ENCODE results near the gene CABLES2. TPM values are rescaled to one million over a fixed set of nuclear protein-coding genes. Genes with fewer than 3 reads are reported as not detected.

Gene CABLES2, protein sequence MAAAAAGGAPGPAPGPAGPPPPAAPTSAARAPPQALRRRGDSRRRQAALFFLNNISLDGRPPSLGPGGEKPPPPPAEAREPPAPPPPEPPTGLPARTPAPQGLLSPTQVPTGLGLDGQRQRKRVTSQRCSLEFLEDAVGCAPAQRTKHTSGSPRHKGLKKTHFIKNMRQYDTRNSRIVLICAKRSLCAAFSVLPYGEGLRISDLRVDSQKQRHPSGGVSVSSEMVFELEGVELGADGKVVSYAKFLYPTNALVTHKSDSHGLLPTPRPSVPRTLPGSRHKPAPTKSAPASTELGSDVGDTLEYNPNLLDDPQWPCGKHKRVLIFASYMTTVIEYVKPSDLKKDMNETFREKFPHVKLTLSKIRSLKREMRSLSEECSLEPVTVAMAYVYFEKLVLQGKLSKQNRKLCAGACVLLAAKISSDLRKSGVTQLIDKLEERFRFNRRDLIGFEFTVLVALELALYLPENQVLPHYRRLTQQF
- total RNA-seq: 1.0 TPM

DNA sequence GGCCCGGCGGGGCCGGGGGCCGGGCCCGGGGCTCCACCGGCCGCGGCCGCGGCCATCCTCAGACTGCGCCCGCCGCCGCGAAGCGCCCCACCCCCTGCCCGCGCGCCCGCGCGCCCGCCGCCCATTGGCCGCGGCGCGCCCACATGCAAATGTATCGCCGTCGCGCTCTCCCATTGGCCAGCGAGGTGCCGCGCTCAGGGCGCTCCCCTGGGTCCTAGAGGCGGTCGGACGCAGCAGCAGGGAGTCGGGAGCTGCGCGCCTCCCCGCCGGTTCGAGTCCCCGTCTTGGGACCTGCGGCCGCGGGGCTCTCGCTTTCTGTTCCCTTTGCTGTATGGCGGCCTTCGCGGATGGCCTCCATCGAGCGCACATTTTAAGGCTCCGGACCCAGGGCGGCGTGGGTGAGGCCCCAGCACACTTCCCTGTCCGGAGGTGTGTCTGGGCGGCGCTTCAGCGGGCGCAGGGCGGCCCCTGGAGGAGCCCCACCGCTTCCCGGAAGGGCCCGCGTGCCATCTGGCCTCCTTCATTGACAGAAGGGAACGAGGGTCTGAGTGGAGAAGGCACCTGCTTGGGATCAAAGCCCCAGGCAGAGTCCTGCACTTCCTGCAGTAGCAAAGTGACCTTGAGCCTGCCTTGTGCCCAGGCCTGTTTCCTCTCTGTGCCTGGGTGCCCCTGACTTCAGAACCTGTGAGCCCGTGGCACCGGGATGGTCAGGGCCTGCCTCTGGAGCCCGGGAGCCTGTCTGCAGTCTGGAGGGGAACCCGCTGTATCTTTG is at the start of gene CABLES2:
Gene CABLES2, minus strand, starts transcription at position 65 of the 772 bp plus-strand sequence. Its CDS starts 9 bp downstream, at position 56.
- Histone ChIP-seq H3K9ac (ENCODE audit: low read depth in 1 of 3, low read length in 3 of 3) (peak within 1 kb of the TSS; percentile 67 to 84 (median 71)), H3K4me1 (ENCODE audit: control insufficient read depth in 3 of 3, insufficient read depth in 3 of 3, low read length in 3 of 3) (peaks cover 22 to 42% (median 28%) of the 10 kb centered on the region in 3 donors), H3K27ac (ENCODE audit: low read depth, low read length) (no peak within 1 kb of the TSS)

DNA sequence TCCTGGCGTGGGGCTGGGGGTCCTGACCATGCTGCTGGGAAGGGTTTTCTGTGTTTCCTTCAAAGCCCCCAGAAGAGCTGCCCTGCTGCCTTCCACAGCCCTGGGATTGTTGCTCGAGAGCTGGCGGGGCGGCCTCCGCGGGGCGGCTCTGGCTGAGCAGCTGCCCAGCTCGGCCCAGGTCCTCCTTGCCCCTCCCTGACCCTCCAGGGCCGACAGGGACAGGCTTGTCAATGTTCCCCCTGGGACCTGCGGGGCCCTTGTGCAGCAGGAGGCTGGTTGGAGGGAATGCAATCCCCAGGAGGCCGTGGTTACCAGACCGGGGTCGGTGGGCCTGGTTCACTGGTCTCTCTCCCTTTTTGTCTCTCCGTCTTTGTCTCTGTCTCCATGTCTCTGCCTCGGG is 48.8 kb upstream of the CABLES2 start:
- no peaks in the 10 kb centered on the region for H3K4me1 ChIP-seq (ENCODE audit: control insufficient read depth in 3 of 3, insufficient read depth in 3 of 3, low read length in 3 of 3)
- no peaks in the 10 kb centered on the region for H3K9me3 ChIP-seq (ENCODE audit: control insufficient read depth in 3 of 3, low read length in 3 of 3)
- H3K4me3 ChIP-seq (ENCODE audit: low read length in 3 of 3): no peak overlapping the region
- H3K9ac ChIP-seq (ENCODE audit: low read depth in 1 of 3, low read length in 3 of 3): no peak overlapping the region
- no peak overlapping the region for H3K27ac ChIP-seq (ENCODE audit: low read depth, low read length)
- no peaks in the 10 kb centered on the region for H3K36me3 ChIP-seq (ENCODE audit: control insufficient read depth in 3 of 3, insufficient read depth in 3 of 3, low read length in 3 of 3)
- H3K27me3 ChIP-seq (ENCODE audit: control insufficient read depth in 3 of 3, insufficient read depth in 3 of 3, low read length in 3 of 3): peaks cover 11 to 71% (median 48%) of the 10 kb centered on the region in 3 donors

More for the DNA sequence above, at the start of gene CABLES2:
- no peaks in the 10 kb centered on the region for H3K36me3 ChIP-seq (ENCODE audit: control insufficient read depth in 3 of 3, insufficient read depth in 3 of 3, low read length in 3 of 3)
- H3K4me3 ChIP-seq (ENCODE audit: low read length in 3 of 3): peak within 1 kb of the TSS; percentile 71 to 75 (median 73)
- H3K9me3 ChIP-seq (ENCODE audit: control insufficient read depth in 3 of 3, low read length in 3 of 3): no peaks in the 10 kb centered on the region
- H3K27me3 ChIP-seq (ENCODE audit: control insufficient read depth in 3 of 3, insufficient read depth in 3 of 3, low read length in 3 of 3): no peaks in the 10 kb centered on the region

DNA sequence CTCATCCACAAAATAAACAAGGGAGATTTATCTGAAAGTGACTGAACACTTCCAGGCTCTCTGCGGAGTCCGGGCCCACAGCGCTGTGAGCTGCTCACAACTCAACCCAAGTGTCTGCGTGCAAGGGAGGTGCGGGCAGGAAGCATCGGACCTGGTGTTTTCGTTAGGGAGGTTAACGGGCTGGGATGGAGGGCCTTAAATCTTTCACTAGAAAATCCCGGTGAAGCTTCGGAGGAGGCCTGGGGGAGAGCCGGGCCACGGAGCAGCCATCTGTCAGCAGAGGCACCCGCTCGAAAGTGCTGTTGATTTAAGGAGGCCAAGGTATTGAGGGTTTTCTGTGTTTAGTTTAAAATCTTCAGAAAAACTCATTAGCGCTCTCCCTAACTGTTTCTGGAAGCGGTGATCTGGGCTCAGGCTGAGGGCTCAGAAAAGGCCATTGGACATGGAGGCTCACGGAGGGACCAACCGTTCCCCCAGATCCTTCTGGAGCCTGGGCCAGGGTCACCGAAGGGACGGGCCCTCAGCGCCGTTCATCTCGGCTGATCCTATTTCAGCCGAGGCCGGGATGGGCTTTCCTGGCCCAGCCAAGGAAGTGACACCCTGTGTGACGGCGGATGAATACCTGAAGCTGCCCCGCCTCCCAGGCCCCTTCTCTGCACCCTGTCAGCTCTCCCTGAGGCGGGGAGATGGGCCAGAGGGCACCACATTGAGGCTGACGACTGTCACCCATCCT is 48.0 kb upstream of the CABLES2 start:
- H3K9me3 ChIP-seq (ENCODE audit: control insufficient read depth in 3 of 3, low read length in 3 of 3): no peaks in the 10 kb centered on the region
- H3K4me3 ChIP-seq (ENCODE audit: low read length in 3 of 3): no peak overlapping the region
- peaks cover 17 to 69% (median 52%) of the 10 kb centered on the region in 3 donors for H3K27me3 ChIP-seq (ENCODE audit: control insufficient read depth in 3 of 3, insufficient read depth in 3 of 3, low read length in 3 of 3)
- H3K9ac ChIP-seq (ENCODE audit: low read depth in 1 of 3, low read length in 3 of 3): no peak overlapping the region
- H3K36me3 ChIP-seq (ENCODE audit: control insufficient read depth in 3 of 3, insufficient read depth in 3 of 3, low read length in 3 of 3): no peaks in the 10 kb centered on the region
- H3K27ac ChIP-seq (ENCODE audit: low read depth, low read length): no peak overlapping the region
- H3K4me1 ChIP-seq (ENCODE audit: control insufficient read depth in 3 of 3, insufficient read depth in 3 of 3, low read length in 3 of 3): no peaks in the 10 kb centered on the region

DNA sequence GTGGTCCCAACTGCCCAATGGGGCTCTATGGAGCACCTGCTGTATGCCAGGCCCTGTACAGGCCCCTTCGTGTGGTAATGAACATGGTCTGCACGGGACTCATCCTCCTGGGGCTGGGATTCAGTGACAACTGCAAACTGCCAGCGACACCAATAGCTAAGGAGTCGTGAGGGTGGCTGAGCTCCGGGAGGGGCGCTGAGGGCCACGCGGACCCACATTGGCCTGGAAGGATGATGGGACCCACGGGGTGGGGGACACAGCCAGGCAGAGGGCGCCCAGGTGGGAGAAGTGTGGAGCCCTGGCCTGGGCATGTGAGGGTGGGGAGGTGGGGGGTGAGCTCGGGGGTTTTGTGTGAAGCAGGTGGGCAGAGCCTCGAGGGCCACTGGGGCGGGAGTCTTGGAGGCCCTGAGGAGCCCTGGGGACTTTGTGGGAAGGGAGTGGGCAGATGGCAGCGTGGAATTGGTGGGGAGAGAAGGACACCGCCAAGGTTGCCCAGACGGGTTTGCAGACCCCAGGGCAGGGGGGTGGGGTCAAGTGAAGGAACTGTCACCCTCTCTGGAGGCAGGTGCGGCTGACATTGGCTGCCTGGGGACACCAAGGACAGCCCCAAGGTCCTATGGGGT is 46.2 kb upstream of the CABLES2 start:
- H3K27ac ChIP-seq (ENCODE audit: low read depth, low read length): no peak overlapping the region
- no peak overlapping the region for H3K4me3 ChIP-seq (ENCODE audit: low read length in 3 of 3)
- no peak overlapping the region for H3K9ac ChIP-seq (ENCODE audit: low read depth in 1 of 3, low read length in 3 of 3)
- no peaks in the 10 kb centered on the region for H3K36me3 ChIP-seq (ENCODE audit: control insufficient read depth in 3 of 3, insufficient read depth in 3 of 3, low read length in 3 of 3)
- H3K27me3 ChIP-seq (ENCODE audit: control insufficient read depth in 3 of 3, insufficient read depth in 3 of 3, low read length in 3 of 3): peaks cover 21 to 73% (median 55%) of the 10 kb centered on the region in 3 donors
- H3K4me1 ChIP-seq (ENCODE audit: control insufficient read depth in 3 of 3, insufficient read depth in 3 of 3, low read length in 3 of 3): no peaks in the 10 kb centered on the region
- no peaks in the 10 kb centered on the region for H3K9me3 ChIP-seq (ENCODE audit: control insufficient read depth in 3 of 3, low read length in 3 of 3)

DNA sequence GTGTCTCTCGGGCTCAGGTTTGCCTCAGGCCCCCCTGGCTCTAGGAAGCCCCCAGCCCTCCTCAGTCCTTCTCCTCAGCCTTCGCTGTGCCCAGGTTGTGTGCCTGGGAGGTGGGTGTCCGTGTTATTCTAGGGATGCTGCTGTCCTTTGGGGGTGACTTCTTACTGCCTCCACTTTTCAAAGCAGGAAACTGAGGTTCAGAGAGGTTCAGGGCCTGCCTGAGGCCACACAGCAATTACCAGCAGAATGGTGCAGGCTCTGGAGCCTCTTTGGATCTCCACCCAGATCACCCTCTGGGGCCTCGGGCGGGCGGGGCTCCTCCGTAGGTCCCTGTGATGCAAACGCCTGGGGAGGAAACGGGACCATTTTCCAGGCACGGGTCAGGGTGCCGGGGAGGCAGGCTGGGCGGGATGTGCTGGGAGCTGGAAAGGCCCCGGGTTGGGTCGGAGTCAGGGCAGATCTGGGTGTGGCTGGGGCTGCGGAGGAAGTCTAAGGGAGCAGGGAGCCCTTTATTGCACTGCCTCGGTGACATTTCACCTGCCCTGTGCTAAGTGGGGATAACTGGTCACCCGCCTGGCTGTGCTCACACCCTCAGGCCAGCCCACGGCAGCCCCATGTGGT is 45.5 kb upstream of the CABLES2 start:
- no peak overlapping the region for H3K9ac ChIP-seq (ENCODE audit: low read depth in 1 of 3, low read length in 3 of 3)
- H3K27me3 ChIP-seq (ENCODE audit: control insufficient read depth in 3 of 3, insufficient read depth in 3 of 3, low read length in 3 of 3): peaks cover 16 to 70% (median 55%) of the 10 kb centered on the region in 3 donors
- no peak overlapping the region for H3K27ac ChIP-seq (ENCODE audit: low read depth, low read length)
- H3K9me3 ChIP-seq (ENCODE audit: control insufficient read depth in 3 of 3, low read length in 3 of 3): no peaks in the 10 kb centered on the region
- no peaks in the 10 kb centered on the region for H3K4me1 ChIP-seq (ENCODE audit: control insufficient read depth in 3 of 3, insufficient read depth in 3 of 3, low read length in 3 of 3)
- H3K36me3 ChIP-seq (ENCODE audit: control insufficient read depth in 3 of 3, insufficient read depth in 3 of 3, low read length in 3 of 3): no peaks in the 10 kb centered on the region
- no peak overlapping the region for H3K4me3 ChIP-seq (ENCODE audit: low read length in 3 of 3)

DNA sequence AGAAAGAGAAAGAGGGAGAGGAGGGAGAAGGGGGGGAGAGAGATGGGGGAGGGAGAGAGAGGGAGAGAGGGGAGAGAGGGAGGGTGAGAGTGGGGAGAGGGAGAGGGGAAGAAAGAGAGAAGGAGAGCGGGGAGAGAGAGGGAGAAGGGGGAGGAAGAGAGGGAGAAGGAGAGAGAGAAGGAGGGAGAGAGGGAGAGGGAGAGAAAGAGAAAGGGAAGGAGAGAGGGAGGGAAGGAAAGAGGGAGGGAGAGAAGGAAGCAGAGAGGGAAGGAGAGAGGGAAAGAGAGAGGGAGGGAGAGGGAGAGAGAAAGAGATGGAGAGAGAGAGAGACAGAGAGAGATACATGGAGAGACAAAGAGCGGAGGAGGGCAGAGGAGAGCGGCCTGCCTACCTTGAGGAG is 44.9 kb upstream of the CABLES2 start:
- H3K27ac ChIP-seq (ENCODE audit: low read depth, low read length): no peak overlapping the region
- H3K27me3 ChIP-seq (ENCODE audit: control insufficient read depth in 3 of 3, insufficient read depth in 3 of 3, low read length in 3 of 3): peaks cover 21 to 70% (median 60%) of the 10 kb centered on the region in 3 donors
- no peaks in the 10 kb centered on the region for H3K9me3 ChIP-seq (ENCODE audit: control insufficient read depth in 3 of 3, low read length in 3 of 3)
- no peaks in the 10 kb centered on the region for H3K36me3 ChIP-seq (ENCODE audit: control insufficient read depth in 3 of 3, insufficient read depth in 3 of 3, low read length in 3 of 3)
- no peak overlapping the region for H3K4me3 ChIP-seq (ENCODE audit: low read length in 3 of 3)
- H3K4me1 ChIP-seq (ENCODE audit: control insufficient read depth in 3 of 3, insufficient read depth in 3 of 3, low read length in 3 of 3): no peaks in the 10 kb centered on the region
- H3K9ac ChIP-seq (ENCODE audit: low read depth in 1 of 3, low read length in 3 of 3): no peak overlapping the region

DNA sequence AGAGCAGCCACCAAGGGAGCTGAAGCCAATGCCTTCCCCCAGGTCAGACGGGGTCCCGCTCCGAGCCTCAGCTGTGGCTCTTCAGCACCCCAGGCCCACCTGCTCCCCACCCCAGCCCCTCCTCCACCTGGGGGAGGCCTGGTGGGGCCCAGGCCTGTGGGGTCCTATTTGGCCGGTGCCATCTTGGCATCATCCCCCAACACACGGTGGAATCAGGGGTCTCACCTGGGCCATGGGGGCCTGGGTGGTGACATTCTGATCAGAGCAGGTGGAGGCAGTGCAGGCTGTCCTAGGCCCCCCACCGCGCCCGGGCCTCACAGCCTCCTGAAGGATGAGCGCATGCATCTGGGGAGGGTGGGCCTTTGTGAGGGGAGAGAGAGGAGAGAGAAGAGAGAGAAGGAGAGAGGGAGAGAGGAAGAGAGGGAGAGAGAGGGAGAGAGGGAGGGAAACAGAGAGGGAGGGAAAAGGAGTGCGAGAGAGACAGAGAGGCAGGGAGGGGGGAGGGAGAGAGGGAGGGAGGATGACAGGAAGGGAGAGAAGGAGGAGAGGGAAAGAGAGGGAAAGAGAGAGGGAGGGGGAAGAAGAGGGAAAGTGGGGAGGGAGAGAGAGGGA is 44.2 kb upstream of the CABLES2 start:
- Histone ChIP-seq H3K27ac (ENCODE audit: low read depth, low read length) (no peak overlapping the region), H3K9ac (ENCODE audit: low read depth in 1 of 3, low read length in 3 of 3) (no peak overlapping the region), H3K4me1 (ENCODE audit: control insufficient read depth in 3 of 3, insufficient read depth in 3 of 3, low read length in 3 of 3) (no peaks in the 10 kb centered on the region), H3K27me3 (ENCODE audit: control insufficient read depth in 3 of 3, insufficient read depth in 3 of 3, low read length in 3 of 3) (peaks cover 28 to 71% (median 62%) of the 10 kb centered on the region in 3 donors), H3K9me3 (ENCODE audit: control insufficient read depth in 3 of 3, low read length in 3 of 3) (no peaks in the 10 kb centered on the region), H3K4me3 (ENCODE audit: low read length in 3 of 3) (no peak overlapping the region), H3K36me3 (ENCODE audit: control insufficient read depth in 3 of 3, insufficient read depth in 3 of 3, low read length in 3 of 3) (no peaks in the 10 kb centered on the region)

DNA sequence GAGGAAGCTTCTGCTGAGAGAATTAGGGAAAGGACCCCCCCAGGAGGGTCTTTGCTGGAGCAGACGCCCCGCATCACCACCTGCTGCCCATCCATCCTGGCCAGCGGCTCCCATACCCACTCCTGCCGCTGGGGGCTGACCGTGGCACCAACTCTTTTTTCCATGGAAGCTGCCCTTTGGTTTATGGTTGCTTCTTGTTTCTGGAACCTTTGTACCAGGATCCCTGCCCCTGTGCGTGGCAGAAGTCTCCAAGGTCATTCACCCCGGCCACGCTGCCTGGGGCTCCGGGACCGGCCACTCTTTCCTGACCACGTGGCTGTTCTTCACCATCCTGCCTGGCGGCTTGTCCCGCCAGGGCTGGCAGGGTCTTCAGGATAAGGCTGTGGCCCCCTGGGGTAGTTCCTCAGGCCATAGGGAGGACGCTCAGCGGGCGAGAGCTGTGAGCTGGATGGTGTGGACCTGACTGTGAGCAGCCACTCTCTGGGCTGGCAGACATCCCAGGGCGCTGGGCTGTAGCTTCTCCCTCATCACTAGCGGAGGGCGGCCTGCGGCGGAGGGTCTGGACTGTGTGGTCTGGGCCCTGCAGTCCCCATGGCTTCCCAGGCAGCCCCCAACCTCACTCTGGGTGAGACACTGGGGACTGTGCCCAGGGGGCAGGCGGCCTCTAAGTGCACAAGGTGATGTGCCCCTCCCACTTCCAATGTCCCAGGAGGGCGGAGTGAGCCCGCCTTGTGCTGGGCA is 43.0 kb upstream of the CABLES2 start:
- Histone ChIP-seq H3K36me3 (ENCODE audit: control insufficient read depth in 3 of 3, insufficient read depth in 3 of 3, low read length in 3 of 3) (no peaks in the 10 kb centered on the region), H3K27ac (ENCODE audit: low read depth, low read length) (no peak overlapping the region), H3K4me3 (ENCODE audit: low read length in 3 of 3) (no peak overlapping the region), H3K9me3 (ENCODE audit: control insufficient read depth in 3 of 3, low read length in 3 of 3) (no peaks in the 10 kb centered on the region), H3K4me1 (ENCODE audit: control insufficient read depth in 3 of 3, insufficient read depth in 3 of 3, low read length in 3 of 3) (no peaks in the 10 kb centered on the region), H3K27me3 (ENCODE audit: control insufficient read depth in 3 of 3, insufficient read depth in 3 of 3, low read length in 3 of 3) (peaks cover 36 to 67% (median 63%) of the 10 kb centered on the region in 3 donors), H3K9ac (ENCODE audit: low read depth in 1 of 3, low read length in 3 of 3) (no peak overlapping the region)

All from skeletal muscle tissue (tissue), 4 donors.